ENCODE data around the gene CDK1.

The CDK1 gene

DNA sequence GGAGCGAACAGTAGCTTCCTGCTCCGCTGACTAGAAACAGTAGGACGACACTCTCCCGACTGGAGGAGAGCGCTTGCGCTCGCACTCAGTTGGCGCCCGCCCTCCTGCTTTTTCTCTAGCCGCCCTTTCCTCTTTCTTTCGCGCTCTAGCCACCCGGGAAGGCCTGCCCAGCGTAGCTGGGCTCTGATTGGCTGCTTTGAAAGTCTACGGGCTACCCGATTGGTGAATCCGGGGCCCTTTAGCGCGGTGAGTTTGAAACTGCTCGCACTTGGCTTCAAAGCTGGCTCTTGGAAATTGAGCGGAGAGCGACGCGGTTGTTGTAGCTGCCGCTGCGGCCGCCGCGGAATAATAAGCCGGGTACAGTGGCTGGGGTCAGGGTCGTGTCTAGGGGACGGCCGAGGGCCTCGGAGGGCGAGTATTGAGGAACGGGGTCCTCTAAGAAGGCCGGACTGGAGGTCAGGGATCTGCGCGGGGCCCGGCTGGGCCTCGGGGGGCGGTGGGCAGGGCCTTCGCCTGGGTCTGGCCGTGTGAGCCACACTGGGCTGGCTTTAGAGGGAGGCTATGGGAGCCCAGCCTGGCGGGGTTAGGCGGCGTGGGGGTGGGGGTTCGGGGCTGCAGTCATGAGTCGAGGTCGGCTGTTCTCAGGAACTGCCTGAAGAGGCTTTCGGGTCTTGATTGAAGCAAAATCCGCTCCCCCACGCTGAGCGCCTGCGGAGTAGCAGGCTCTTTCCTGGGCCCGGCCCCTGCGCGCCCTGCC, at the start of gene CDK1:
Gene CDK1, plus strand, starts transcription at position 265 of the 757 bp plus-strand sequence. CDS start 1,688 bp downstream, outside the sequence.
- DNase-seq (ENCODE audit: low spot score) = peak; percentile 92

DNA sequence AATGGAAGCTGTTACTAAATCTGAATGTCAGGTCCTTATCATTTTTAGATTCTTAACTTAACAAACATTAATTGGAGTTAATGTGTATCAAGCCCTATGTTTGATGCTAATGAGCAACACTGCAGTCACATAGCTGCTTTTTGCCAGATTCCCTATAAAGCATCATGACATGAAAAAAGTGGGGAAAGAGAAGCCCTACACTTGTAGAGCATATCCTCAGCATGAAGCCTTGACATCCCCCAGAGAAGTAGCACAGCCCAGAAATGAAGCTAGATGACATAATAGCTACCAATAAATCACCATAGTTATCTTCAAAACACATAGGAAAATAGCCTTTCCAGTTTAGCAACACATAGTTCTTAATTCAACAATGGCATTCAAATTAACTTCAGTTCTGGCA, 49.2 kb upstream of the CDK1 start:
- no peak for DNase-seq (ENCODE audit: low spot score)

DNA sequence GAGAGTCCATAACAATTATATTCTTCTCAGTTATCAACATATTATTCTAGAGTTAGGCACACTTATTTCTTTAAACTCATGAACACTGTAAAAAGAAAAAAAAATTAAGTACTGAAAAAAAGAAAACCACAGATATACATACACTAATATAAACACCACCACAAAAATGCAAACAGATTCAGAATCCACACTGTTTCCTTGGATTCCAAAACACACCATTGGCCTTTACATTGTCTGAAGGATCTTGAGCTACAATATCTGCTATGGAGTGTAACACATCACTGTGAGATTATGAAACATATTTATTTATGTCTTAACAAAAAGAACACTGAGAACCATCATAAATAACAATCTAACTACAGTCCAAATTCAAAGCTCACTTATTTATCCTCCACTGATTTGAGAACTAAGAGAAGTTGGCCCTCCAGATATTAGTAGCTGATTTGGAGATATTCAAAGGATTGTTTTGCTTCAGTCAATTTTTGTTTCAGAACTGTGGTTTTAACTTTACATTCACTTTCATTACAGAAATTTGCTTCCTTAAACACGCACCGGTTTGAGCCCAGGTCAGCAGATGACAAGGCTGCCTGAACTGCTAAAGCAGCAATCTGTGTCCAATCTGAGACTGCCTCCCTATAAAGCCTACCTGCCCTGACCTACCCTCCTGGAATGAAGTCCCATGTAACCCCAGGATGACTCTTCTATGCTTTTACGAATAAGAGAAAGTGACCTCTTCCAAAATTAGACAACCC, 47.0 kb upstream of the CDK1 start:
- DNase-seq (ENCODE audit: low spot score) = no peak

DNA sequence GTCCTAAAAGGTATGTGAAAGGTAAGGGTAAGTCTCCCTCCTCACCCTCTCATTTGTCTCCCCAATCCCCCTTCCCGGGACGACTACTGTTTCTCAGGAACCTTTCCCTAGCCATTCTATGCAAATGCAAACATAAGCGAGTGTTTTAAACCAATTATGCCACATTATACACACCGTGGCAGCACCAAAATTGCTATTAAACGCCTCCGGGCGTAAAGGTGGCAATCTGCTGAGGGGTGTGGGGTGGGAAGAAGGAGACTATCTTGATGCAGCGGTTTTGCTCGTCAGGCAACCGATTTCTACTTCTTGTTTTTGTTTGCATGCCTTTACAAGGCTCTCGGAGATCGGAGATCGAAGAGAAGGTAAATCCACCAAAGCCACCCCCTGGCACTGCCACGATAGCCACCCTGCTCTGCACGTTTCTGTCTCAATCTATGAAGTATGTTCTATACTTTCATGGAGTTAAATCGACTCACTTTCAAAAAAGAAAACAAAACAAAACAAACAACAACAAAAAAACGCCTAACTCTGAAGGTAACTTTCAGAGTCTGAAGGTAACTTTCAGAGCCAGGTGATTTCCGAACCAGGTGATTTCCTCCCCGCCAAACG, 46.0 kb upstream of the CDK1 start:
- DNase-seq (ENCODE audit: low spot score) = no peak

DNA sequence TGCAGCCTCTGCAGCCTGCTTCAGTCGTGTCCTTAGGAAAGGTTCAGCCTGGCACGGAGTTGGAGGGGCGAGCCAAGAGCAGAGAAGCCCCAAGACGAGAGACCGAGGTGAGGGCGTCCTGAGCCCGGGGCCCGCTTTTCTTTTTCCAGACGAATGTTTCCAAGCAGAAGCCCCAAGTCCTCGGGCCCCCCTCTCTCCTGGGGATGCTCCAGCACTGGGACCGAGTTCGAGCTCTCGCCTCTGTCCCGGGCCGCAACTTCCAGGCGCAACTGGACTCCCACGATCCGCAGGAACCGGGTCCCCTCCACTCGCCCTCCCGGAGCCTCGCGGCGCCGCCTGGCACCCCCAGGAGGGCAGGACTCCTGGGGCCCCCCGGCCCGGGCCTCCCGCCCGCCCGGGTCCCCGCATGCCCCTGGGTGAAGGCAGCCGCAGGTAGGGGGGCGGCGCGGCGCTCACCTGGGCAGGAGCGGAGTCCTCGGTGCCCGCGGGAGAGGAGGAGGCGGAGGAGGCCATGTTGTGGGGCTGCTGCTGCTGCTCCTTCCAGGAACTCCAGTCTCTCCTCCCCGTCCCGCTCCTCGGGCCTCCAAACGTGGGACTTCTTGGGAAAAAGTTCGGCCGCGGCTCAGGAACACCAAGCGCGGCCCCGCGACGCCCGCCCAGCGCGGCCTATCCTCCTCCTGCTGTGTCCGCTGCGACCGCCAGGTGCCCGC, 45.3 kb upstream of the CDK1 start:
- DNase-seq (ENCODE audit: low spot score) = no peak

DNA sequence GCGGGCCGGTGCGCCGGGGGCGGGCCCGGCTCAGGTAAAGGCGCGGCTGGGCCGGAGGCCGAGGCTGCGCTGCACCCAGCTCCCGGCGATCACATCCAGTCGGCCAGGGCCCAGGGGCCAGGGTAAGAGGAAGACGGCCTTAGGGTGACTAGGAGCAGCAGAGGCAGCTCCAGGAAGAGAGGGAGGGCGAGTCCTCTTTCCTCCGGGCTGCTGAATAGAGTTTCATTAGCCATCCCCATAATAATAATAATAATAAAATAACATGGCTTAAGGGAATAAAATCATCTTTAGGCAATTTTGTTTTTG, 44.8 kb upstream of the CDK1 start:
- no peak for DNase-seq (ENCODE audit: low spot score)

DNA sequence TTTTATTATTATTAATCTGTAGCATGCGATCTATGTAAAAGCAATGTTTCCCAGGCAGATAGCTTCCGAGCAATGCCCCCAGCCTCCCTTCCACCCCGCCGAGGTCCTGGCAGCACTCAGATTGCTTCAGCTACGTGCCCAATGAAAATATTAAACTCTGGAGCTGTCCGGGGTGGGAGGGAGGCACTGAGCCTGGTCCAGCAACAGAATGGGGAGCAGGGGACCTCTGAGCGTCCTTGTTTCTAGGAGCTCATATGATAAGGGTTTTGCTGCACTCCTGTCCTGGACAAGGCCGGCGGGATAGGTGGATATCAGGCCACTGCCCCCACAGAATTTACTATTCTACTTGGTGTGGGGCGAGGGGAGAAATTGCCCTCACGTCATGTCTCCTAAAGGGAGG, 44.5 kb upstream of the CDK1 start:
- DNase-seq (ENCODE audit: low spot score) = no peak

DNA sequence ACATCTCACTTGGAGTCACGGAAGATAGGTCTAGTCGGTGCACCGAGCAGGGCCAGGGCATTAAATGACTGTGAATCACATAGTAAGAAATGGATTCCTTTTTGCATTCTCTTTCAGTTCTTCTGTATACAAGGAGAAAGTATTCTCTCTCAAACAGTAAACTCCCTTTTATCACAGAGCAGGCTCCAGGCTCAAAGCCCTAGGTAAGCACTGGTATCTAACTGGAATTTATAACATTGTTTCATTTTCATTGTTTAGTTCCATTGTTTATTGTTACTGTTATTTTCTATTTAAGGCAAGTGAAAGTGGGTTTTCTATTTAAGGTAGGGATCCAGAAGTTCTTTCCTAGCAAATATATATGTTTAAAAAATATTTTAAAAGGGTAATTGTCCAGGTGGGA, 44.1 kb upstream of the CDK1 start:
- no peak for DNase-seq (ENCODE audit: low spot score)

DNA sequence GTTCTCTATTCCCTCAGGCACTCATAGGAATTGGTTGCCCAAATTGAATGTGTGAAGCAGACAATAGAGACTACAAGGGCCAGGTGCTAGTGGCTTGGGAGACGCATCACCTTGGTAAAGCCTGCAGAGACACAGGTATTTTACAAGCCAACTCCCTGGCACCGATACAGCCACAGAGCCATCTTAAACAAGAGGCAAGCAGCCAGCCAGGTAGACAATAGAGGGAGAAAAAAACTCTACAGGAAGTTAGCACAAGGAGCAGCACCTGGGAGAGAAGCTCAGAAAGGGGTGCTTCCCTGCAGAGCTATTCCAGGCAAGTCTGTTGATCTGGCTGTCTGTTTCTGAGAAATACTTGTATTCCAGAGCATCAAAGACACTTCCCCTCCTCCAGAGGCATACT, 43.0 kb upstream of the CDK1 start:
- no peak for DNase-seq (ENCODE audit: low spot score)

DNA sequence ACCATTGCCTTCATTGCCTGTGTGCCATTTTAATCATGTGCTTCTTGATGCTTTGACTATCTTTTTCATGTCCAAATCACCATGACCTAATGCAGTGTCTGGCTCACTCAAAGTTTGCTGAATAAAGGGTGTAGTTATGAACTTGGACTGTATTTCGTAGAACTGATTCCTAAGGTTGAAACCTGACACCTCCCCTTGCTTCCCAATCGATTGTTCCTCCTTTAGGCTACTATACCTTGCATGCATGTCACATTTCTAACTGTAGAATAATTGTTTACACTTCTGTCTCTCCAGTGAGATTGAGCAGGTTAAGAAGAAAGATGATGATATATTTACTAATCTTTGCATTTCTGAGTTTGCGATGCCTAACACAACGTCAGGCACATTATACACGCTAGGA, 41.0 kb upstream of the CDK1 start:
- no peak for DNase-seq (ENCODE audit: low spot score)

DNA sequence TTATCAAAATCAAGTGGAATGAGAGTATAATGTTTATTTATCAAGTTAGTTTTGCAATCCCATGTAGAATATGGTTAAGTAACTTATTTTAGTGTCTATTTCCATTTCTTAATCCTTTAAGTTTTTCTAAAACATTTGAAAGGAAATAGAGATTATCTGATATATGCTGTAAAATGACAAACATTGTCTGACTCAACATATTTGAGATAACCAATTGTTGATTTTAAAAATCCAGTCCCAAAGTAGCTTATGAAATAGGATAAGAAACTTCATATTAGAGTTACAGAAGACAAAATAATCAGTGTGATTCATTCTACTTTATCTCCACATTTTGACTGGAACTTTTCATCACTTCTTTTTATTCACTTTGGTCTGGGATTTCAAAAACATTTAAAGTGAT, 38.7 kb upstream of the CDK1 start:
- DNase-seq (ENCODE audit: low spot score) = no peak

DNA sequence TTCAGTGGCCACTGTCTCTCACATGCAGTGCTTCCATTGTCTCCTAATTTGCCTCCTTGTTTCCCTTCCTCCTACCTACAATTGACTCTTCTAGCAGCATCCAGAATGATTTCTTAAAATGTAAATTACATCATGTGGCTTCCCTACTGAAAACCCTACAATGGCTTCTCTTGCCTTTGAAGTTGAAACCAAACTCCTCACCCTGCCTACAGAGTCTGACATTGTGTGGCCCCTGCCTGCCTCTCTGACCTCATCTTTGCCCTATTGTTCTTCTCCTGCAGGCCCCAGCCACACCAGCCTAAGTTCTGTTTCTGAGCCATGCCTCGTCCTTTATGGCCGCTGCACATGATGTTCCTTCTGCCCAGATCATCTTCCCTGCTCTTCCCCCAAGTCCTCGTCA, 35.8 kb upstream of the CDK1 start:
- DNase-seq (ENCODE audit: low spot score) = no peak

DNA sequence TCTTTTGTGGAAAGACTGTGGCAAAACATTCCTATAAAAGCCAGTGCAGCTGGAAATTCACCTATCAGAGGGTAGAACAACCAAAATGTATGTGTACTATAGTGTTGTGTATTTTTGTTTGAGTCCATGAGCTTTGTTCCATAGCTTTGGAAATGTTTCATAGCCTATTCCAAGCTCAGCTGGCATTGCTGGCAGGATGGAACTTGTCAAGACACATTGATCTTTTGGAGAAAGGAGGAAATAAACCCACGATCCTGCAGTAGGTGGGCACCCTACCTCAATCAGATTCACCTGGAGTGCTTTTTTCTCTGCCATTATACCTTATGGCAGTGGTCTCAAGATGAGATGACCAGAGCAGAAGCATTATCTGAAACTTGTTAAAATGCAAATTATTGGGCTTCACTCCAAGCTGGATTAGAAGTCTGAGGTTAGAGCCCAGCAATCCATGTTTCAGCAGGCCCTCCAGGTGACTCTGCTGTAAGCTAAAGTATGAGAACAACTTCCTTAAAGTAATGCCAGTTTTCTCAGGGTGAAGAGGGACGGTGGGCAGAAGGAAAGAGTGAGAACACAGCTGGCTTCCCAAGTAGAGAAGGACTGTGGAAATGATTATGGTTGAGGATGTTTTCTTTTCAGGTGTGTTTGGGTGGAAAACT, 30.3 kb upstream of the CDK1 start:
- no peak for DNase-seq (ENCODE audit: low spot score)

DNA sequence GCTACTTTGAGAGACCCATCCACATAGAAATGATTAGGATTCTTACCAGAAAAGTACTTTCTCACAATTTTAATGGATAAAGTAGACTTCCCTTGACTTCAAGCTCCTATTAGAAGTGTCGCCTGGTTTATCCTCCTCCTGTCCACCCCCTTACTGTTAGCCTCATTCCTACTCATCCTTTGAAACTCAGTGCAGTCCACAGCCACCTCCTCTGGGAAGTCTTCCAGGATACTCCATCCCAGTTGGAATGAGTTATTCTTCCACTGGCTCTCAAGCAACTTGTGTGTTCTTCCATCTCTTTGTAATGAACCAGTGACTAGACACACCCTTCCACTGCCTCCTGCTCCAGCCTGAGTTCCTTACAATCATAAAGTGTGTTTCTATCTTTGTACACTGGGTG, 25.1 kb upstream of the CDK1 start:
- DNase-seq (ENCODE audit: low spot score) = no peak

DNA sequence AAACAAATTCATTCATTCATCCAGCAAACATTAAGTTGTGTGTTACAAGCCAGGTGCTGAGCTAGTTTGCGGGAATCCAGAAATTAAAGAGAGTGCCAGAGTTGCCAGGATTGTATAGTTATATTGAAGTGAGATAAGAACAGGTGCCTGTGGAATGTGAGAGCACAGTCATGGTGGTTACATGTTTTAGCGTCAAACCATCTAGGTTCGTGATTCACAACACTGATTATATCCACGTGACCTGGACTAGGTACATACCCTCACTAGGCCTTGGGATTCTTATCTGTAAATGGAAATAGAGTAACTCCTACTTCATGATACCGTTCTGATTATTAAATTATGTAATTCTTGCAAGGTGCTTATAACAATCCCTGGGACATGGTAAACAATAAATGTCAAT, 24.5 kb upstream of the CDK1 start:
- no peak for DNase-seq (ENCODE audit: low spot score)

DNA sequence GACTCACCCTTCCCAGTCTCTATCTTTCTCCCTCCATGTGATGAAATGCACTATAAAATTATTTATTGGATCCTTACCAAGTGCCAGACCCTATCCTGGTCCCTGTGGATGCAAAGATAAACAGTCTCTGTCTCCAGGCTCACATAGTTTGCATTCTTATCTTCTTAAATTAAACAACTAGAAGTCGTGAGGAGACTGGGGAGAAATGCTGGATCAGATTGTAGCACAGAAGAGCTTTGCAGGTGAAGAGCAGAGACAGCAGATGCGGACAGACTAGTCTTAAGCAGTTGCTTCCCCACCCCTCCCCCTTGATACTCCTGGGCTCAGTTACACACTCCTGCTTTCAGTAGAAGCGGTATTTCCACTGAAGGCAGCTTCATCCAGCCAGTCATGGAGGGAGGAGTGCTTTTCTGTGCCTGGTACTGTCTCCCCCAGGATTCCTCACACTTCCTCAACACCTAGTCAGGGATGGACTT, 20.8 kb upstream of the CDK1 start:
- DNase-seq (ENCODE audit: low spot score) = no peak

DNA sequence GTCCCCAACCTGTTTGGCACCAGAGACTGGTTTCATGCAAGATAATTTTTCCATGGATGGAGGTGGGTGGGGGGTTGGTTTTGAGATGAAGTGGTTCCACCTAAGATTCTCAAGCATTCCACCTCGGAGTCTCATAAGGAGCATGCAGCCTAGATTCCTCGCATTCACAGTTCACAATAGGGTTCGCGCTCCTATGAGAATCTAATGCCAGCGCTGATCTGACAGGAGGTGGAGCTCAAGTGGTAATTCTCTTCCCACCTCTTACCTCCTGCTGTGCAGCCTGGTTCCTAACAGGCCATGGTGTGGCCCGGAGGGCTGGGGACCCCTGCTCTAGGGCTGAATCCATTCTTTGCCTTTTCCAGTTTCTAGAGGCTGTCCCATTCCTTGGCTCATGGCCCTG, 19.1 kb upstream of the CDK1 start:
- no peak for DNase-seq (ENCODE audit: low spot score)

DNA sequence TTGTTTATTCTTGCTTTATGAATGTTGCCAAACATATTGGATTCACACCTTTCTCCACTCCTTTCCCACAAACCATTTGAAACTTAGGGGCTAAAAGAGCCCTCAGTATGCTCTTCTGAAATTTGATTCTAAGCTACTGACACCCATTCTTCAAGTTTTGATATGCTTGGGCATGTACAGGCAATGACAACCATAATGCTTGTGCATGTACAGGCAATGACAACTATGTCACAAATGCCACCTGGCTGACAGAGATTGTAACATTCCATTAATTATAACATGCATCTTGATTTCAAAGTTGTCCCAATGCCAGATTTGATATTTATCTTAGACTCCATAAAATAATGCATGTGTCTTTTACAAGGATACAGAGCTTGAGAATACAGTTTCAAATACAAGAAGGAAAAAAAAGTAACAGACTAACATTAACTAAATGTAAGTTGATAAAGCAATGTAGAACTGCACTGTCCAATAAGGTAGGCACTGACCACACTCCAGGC, 17.5 kb upstream of the CDK1 start:
- DNase-seq (ENCODE audit: low spot score) = no peak

DNA sequence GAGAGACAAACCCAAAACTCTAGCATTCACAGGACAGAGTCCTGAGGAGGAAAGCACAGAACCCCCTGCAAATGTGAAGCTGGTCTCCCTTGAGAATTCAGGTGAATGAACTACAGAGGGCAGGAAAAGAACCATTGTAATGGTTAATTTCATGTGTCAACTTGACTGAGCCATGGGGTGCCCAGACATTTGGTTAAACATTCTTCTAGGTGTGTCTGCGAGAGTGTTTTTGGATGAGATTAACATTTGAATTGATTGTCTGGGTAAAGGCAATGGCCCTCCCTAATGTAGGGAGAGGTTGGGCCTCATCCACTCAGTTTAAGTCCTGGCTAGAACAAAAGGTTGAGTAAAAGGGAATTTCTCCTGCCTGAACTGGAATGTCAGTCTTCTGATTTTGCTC, 15.7 kb upstream of the CDK1 start:
- no peak for DNase-seq (ENCODE audit: low spot score)

DNA sequence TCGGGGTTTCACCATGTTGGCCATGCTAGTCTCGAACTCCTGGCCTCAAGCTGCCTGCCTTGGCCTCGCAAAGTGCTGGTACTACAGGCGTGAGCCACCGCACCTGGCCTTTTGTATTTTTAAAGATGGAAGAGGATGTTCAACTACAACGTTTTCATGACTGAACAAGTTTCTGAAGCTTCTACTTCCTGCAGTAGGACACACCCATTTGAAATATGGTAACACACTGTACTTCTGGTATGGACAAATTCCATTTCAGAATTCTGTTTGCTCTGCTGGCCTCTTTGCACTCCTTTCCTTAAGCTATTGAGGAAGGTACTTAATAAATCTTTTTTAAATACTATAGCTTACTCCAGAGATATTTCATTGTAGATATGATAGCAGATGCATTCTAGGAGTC, 10.9 kb upstream of the CDK1 start:
- DNase-seq (ENCODE audit: low spot score) = no peak

DNA sequence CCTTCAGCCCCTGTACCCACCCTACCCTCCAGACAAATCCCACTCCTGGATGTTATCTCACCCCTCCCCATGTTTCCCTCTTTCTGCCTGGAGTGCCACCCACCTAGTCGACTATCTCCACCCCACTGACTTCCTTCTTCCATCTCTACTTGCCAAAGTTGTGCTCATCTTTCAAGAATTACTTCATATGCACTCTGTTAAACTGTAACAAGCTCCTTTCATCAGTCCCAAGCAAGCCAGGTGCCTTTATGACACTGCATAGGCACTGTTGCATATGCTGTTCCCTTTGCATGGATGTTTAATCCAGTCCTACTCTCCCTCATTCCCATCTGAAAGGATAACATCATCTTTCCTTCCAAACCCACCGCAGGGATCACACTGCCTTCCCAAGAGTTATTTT, 8.9 kb upstream of the CDK1 start:
- no peak for DNase-seq (ENCODE audit: low spot score)

DNA sequence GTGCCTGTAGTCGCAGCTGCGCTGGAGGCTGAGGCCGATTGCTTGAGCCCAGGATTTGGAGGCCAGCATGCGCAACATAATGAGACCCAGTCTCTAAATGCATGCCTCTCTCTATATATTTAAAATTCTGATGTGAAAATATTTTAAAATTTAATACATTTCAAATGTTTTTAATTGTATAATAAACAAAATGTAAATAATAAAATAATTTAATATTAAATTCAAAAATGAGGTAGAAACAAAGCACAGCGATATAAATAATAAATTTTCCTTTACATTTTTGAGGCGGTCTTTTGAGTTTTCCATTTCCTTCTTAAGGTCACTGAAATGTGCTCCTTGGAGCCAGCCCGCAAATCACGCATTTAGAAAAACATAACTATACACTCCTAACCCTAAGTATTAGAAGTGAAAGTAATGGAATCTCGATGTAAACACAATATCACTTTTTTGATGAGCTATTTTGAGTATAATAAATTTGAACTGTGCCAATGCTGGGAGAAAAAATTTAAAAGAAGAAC, 523 bp upstream of the CDK1 start:
- no peak for DNase-seq (ENCODE audit: low spot score)
